GM21717 (cell line): ENCODE measurements around the gene CCSER1.
A peak's percentile ranks its signal among the peaks of the same experiment; 100 is the strongest.
"Not testable (repeated sequence)": the region's sequence is repeated elsewhere in the genome, so short reads cannot be mapped to it uniquely, and the experiment has no call there.

Experiments used
- ATAC-seq: cut with Tn5 transposase; IDR thresholded peaks from one replicate; pipeline ENCODE4 v1.9.1; 2021; ENCODE audit warnings: mild to moderate bottlenecking, moderate library complexity; ENCODE audit not compliant: unreplicated experiment

The CCSER1 gene

GRCh38 chr4:90281541-90282355, 154.6 kb downstream of the CCSER1 start:
- no peak for ATAC-seq

DNA sequence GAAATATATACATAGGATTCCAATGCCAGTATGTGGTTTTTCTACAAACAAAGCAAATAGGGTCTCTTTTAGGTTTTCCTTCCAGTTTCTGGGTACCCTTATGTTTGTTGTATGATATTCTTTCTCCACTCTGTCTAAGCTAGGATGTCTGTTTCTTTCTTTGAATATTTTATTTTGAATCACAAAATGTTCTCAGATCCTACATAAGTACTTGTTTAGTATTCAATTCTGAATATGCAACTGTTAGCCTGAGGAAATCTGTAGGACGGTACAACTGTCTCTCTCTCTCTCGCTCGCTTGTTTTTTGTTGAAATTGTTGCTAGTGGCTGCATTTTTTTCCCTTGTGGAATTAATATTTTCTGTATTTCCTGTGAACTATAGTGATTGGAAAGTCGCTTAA, 163.2 kb downstream of the CCSER1 start:
- ATAC-seq = no peak

GRCh38 chr4:90292438-90292837, 165.2 kb downstream of the CCSER1 start:
- no peak for ATAC-seq

GRCh38 chr4:90293320-90293719, 166.1 kb downstream of the CCSER1 start:
- ATAC-seq = no peak

DNA sequence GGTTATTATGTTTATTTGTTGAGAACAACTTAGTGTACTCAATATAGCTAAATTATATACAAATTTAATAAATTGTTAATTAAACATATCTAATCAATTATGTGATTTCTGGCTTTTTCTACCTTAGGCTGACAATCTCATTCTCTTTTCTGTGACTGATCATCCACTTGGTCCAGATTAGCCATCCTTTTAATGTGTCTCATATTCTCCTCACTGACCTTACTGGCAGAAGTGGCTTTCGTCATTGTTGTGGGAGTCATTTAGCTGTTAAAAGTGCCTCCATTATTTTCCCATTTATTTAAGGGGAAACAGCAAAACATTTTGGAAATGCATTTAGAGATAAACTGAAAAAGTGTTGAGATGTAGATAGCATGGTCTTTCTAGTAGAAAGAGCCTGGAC, 172.2 kb downstream of the CCSER1 start:
- no peak for ATAC-seq

- ATAC-seq = no peak
These were observed 179.6 kb downstream of the CCSER1 start for GRCh38 chr4:90306810-90307209.

- not testable (repeated sequence) for ATAC-seq
These were observed 189.9 kb downstream of the CCSER1 start for GRCh38 chr4:90317140-90317539.

DNA sequence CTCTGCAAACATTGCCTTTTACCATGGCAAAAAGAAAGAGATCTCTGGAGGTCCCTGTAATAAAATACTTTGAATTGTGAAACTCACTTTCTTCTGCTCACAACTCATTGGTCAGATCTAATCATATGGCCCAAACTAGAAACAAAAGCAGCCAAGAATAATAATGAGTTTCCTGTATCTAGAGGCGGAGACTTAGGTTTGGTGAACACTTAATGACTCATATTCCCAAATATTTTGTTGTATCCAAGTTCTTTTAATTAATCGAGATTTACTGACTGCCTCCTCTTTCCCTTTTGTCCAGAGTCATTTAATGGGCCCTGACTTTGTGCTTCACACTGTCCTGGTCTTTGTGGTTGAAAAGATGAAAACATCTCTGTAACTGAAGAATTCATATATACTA, 190.6 kb downstream of the CCSER1 start:
- no peak for ATAC-seq

DNA sequence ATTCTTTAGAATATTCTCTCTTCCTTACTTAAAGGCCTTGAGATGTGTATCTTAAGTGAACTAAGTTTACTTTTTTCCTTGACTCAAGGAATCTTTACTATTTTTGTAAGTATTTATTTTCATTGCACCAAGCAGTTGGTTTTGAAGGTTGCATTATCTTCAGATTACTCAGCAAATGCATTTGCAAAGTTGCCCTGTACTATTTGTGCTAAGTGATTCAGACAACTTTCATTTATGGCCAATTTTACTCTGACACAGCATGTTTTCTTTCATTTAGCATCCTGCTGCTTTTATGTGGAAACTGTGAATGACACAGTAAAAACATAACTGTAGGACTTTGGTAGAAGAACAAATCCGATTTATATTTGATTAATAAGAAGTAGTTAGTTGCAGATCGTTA, 191.0 kb downstream of the CCSER1 start:
- no peak for ATAC-seq

DNA sequence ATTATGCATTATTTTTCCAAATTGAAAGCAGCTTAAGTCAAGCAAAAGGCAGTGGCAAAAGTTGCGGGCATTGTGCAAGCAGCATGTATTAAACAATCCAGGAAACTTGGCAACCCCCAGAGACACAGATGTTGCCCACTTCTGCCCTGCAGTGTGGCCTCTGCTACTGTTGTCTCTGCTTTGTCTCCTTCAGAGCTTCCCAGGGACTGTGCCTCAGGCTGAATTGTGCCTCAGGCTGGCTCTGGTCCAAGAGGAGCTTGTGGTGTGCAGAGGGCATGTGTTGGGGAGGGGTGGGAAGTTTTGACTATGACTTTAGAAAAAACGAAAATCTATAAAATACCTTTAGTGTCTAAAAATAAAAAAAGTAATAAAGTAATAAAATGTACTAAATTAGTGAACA, 201.4 kb downstream of the CCSER1 start:
- ATAC-seq = no peak

GRCh38 chr4:90330546-90330945, 203.4 kb downstream of the CCSER1 start:
- ATAC-seq = no peak

- ATAC-seq = no peak
These were observed 218.5 kb downstream of the CCSER1 start for GRCh38 chr4:90345549-90346215.

GRCh38 chr4:90349636-90350035, 222.4 kb downstream of the CCSER1 start:
- ATAC-seq = no peak

DNA sequence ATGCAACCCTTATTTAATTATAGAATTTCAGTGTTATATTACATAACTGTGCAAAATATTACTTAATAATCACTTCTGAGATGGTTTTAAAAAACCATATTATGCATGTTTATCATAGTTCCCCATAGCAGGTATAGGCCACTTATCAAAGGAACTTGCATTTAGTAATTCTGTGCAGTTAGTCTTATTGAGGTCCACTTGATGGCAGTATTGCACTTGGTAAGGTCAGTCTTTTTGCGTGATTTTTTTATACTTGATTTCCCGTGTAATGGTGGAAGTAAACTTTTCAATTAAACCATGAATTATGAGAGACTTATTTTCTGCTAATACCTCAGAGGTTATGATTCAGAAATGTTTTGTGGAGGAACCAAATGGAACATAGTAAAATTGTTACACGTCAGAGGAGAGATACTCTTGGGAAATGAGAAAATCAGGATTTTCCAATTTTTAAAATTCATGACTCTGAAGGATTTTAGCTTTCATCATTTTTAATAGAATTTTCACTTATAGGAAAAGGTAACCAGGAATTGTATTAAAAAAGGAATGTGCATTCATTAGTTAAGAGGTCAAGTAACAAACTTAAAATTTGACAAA, 230.0 kb downstream of the CCSER1 start:
- peak; percentile 59 for ATAC-seq

DNA sequence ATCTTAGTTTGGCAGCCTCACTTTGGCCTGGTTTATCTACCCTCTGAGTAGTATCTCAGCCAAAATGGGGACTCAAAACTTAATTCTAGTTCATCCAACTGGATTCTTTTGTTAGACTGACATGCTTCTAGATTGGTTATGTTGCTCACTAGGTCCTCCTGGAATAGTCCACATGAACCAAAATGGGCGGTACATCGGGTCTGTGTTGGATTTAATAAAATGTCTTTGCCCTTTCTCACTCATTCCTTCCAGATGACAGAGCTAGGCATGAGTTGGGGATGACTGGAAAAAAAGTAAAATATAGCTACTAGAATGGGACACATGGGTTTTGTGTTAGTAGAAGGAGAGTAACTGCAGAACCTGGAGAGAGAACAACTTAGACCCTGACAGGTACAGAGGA, 247.9 kb downstream of the CCSER1 start:
- no peak for ATAC-seq

GRCh38 chr4:90393215-90393614, 266.0 kb downstream of the CCSER1 start:
- no peak for ATAC-seq

DNA sequence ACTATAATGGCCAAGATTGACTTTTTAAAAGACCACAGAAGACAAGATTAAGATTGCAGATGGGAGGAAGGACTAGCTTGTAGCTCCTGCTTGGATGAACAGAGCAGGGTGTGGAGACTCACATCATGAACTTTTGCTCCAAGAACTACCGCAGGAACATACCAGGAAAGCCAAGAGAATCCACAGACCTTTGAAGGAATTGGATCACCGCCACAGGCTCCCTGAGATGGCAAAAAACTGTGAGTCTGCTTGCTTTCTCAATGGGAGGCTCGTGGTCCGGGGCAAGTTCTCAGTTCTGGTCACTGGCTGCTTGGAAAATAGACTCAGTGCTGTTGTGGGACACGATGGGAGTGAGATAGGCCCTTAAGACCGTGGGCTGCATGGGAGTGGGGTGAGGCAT, 276.6 kb downstream of the CCSER1 start:
- no peak for ATAC-seq

GRCh38 chr4:90407897-90408296, 280.7 kb downstream of the CCSER1 start:
- not testable (repeated sequence) for ATAC-seq

GRCh38 chr4:90412786-90413185, 285.6 kb downstream of the CCSER1 start:
- not testable (repeated sequence) for ATAC-seq

GRCh38 chr4:90415116-90415515, 287.9 kb downstream of the CCSER1 start:
- ATAC-seq = no peak

GRCh38 chr4:90419124-90419711, 292.0 kb downstream of the CCSER1 start:
- ATAC-seq = peak; percentile 94

DNA sequence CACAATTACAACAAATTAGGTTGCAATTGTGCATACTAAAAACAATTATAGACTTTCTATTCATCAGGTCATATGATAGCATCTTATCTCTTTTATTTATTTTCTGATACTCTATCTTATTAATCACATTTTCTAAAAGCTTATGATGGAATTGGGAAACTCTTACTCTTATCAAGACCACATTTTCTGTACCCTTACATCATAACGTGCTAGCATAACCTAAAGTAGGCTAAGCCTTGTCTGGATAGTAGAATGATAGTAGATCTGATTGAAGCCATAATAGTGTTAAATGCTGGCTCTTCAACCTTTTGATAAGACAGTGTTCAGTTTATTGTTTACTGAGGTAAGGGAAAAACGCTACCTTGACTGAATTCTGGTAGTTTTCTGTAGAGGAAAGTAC, 294.0 kb downstream of the CCSER1 start:
- ATAC-seq = no peak
